NCI-H1092 treated with DMSO at 0.1 percent for 48 hours (cell line): ENCODE measurements around the gene CCDC174.

Experiments used
- DNase-seq: peaks from one replicate; lab custom pipeline; 2025; lab: John Stamatoyannopoulos, UW

The CCDC174 gene

GRCh38 chr3:14625443-14625842 is 26.1 kb upstream of the CCDC174 start:
- DNase-seq: no peak

DNA sequence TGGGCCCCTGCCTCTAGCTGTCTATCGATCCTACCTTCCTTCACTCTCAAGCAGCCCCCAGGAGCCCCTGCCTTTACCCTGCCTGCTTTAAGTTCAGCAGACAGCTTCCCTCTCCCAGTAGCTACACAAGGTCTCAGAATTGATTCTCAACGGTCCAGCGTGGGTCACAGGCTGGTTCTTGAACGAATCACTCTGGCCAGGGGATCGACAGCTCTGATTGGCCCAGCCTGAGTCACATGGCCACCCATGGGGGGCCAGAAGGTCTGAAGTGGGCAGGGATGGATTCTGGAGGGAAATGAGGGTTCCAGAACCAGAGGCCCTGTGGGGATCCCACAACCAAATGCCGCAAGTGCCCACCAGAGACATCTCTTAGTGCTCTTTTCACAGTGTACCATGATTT is 23.7 kb upstream of the CCDC174 start:
- no peak for DNase-seq

- DNase-seq: no peak
These were observed 23.2 kb upstream of the CCDC174 start for GRCh38 chr3:14628406-14628805.

- no peak for DNase-seq
These were observed 21.0 kb upstream of the CCDC174 start for GRCh38 chr3:14630404-14631100.

GRCh38 chr3:14631101-14631497 is 20.5 kb upstream of the CCDC174 start:
- DNase-seq: no peak

GRCh38 chr3:14631687-14632441 is 19.7 kb upstream of the CCDC174 start:
- no peak for DNase-seq

- DNase-seq: no peak
These were observed 19.1 kb upstream of the CCDC174 start for GRCh38 chr3:14632442-14632930.

DNA sequence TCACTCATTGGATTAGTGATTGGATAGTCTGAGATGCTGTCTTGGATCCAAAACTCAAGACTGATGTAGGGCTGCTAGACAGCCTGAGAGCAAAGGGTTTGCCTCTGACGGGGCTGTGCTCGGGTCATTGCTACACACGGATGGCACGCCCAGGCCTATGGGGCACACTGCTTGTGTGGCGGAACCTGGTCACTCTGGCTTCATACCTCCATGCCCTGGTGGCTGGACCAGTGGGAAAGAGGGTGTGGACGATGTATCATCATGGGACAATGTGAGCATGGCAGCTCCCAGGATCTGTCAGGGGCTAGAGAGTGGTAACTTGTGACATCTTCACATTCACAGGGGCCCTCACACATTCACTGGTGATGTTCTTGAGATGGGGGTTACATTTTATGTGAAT is 18.1 kb upstream of the CCDC174 start:
- DNase-seq: no peak

GRCh38 chr3:14633819-14634424 is 17.6 kb upstream of the CCDC174 start:
- peak; percentile 7 for DNase-seq

GRCh38 chr3:14634763-14635400 is 16.7 kb upstream of the CCDC174 start:
- DNase-seq: peak; percentile 15

- no peak for DNase-seq
These were observed 15.0 kb upstream of the CCDC174 start for GRCh38 chr3:14636496-14637087.

DNA sequence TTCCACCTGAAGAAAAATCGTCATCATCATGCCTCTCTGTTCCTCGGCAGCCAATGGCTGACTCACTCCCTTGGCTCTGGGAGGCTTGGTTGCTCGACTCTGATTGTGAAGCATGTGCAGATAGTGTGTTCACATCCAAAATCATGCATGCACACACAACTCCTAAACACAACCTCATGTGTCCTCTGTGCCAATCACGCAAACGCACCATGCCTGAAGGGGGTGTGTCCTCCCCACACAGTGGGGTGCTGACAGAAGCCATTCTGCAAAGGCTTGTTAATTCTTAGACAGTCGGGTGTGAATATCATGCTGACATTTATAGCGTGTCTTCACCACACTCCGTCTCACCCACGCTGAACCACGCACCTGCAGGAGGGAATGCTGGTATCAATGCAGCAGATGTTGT is 11.4 kb upstream of the CCDC174 start:
- no peak for DNase-seq

- DNase-seq: no peak
These were observed 10.8 kb upstream of the CCDC174 start for GRCh38 chr3:14640734-14641133.

DNA sequence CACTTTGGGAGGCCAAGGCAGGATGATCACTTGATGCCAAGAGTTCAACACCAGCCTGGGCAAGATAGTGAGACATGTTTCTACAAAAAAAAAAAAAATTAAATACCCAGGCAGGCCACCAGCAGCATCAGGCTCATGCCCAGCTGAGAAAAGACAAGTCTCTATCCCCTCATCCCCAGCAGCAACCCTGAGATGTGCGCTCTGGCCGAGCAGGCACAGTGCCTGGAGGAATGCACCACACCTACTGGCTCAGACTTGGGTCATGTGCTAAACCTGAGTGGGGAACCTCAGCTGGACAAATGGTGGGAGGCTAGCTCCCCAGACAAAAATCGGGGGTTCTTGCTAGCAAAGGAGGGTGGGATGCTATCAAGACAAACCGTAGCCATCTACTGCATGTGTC is 10.2 kb upstream of the CCDC174 start:
- no peak for DNase-seq

DNA sequence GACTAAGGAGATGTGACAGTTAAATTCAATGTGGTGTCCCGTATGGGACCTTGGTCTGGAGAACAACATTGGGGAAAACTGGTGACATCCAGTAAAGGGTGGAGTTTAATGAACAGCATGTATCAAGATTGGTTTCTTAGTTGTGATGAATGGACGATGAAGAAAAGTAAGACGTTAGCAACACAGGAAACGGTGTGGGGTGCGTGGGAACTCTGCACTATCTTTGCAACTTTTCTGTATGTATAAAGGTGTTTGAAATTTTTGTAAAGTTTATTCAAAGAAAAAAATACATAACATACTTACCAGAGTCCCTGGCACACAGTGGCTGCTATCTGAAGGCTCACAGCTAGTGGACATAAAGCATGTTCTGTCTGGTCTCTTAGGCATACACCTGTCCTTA is 6.1 kb upstream of the CCDC174 start:
- no peak for DNase-seq

DNA sequence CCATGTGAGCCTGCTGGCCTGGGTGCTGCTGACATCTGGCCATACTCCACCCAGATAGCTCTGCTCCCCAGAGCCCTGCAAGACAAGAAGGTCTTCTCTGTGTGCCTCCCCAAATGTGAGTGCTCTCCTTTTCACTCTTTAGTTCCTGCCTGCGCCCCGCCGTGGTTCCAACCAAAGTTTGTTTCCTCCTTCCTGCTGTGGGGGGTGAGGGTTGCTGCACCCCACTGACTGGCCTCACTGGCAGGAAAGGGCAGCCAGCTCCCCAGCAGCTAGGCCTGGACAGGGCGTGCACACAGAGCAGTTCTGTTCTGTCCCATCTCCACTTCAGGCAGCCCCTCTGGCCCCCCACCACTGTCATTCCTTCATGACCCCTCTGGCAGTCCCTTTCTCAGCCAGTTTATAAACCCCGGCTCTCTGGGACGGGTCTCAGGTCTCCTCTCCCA is 5.4 kb upstream of the CCDC174 start:
- no peak for DNase-seq

DNA sequence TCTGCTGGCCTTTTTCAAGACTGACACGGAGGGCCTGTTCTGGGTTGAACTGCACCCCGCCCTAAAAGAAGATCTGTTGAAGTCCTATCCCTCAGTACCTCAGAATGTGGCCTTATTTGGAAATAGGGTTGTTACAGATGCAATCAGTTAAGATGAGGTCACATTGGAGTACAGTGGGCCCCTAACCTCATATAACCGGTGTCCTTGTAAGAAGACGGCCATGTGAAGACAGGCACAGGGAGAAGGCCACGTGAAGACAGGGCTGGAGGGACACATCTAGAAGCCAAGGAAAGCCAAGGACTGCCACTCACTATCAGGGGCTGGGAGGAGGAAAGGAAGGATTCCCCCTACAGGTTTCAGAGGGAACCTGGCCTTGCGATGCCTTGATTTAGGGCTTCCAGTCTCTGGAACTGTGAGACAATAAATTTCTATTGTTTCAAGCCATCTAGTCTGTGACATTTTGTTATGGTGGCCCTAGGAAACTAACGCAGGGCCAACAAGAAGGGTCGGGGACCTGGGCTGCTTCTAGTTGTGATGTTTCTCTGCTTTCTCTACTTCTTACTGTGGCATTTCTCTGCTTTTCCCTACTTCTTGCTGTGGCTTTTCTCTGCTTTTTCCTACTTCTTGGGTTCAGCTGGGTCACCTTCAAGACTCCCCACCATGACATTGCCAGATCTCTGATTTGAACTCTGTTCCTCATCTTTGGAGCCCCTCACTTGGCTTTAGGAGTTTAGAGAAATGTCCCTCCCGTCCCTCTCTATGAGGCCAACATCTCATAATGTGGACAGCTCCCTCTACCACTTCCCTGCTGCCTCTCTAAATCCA is 4.8 kb upstream of the CCDC174 start:
- DNase-seq: no peak

- DNase-seq: no peak
These were observed 3.3 kb upstream of the CCDC174 start for GRCh38 chr3:14647976-14648955.

DNA sequence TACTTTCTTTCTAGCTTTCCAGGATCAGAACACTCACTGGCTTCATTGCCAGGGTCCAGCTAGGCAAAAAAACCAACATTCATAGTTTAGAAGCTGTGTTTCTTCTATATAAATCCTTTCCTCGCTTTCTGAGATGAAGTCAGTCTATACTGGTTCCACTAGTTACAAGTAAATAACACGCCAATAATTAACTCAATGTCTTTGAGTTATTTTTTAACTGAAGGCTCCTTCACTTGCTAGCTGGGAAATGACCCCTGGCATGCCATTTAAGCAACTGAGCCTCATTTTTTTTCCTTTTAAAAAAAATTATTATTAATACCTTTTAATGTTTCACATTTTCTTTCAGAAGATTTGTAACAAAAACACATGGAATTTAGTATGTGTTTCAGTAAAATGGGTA is 2.1 kb upstream of the CCDC174 start:
- DNase-seq: no peak

DNA sequence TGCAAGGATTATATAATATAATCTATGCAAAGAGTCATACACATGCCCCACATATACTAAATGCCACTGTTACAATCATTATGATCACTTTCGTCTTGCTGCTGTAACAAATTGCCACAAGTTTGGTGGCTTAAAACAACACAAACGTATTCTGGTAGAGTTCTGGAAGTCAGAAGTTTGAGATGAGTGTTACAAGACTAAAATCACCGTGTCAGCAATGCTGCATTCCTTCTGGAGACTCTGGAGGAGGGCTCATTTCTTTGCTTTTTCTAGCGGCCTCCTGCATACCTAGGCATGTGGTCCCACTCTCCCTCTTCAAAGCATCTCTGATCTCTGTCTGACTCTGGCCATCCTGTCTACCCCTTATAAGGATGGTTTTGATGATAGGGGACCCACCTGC is 1.4 kb upstream of the CCDC174 start:
- DNase-seq: no peak
